CD4-positive, alpha-beta T cell treated with Interleukin-15 for 4 hours (primary cell): Measurements from ENCODE around the gene SOCS7.

Experiments used
- DNase-seq: peaks from one replicate; pipeline ENCODE4 v3.0.0-alpha.2; 2020; ENCODE audit warnings: low spot score

The SOCS7 gene

DNA sequence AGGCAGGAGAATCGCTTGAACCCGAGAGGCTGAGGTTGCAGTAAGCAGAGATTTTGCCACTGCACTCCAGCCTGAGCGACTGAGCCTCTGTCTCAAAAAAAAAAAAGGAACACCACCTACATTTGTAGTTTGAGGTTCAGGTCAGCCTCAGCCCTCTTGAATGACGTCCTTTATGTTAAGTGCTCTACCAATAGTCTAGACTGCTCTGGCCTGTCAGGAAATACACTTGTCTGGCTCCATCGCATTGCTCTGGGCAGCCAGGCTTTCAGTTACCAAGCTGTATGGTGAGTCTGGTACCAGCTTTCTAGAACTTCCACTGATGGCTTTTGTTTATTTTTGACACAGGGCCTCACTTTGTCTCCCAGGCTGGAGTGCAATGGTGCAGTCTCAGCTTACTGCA lies 11.4 kb downstream of the SOCS7 start:
- no peak for DNase-seq

DNA sequence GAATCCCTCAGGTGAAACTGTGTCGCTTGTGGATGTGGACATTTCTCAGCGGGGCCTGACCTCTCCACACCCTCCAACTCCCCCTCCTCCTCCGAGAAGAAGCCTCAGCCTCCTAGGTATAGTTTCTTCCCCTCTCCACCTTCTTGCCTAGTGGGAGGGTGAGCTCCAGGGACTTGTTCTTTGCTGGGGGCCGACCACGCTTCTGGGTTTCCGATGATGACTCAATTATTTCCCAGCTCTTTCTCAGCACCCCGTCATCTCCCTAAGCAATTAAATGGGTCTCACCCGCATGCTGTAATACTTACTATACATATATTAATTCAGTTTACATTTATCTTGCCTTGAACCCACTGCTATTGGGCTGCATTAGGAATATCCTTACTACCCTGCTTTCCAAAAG lies 13.1 kb downstream of the SOCS7 start:
- DNase-seq = no peak

DNA sequence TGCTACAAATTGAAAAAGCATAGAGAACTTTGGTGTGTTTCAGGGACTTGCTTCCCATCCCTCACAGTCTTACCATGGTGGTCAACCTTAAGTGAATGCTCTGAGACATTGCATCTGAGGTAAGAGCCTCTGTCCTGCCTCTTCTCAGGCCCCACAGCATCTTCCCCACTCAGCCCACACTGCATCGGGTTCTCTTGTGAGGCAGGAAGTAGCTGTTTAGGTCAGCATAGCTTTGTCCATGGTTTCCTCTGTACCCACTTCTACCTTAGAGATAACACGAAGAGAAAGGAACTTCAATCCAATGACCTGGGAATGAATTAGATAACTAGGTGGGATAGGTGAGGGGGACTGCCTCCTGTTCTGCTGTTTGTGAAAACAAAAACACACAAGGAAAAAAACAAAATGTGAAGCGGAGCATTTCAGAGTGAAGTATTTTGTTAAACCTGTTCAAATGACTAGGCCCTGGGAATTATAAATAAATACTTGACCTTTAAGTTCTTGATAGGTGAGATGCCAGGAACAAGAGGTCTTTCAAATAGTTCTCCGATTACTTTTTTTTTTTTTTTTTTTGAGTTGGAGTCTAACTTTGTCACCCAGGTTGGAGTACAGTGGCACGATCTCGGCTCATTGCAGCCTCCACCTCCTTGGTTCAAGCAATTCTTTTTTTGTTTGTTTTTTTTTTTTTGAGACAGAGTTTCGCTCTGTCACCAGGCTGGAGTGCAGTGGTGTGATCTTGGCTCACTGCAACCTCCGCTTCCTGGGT lies 17.7 kb downstream of the SOCS7 start:
- no peak for DNase-seq

DNA sequence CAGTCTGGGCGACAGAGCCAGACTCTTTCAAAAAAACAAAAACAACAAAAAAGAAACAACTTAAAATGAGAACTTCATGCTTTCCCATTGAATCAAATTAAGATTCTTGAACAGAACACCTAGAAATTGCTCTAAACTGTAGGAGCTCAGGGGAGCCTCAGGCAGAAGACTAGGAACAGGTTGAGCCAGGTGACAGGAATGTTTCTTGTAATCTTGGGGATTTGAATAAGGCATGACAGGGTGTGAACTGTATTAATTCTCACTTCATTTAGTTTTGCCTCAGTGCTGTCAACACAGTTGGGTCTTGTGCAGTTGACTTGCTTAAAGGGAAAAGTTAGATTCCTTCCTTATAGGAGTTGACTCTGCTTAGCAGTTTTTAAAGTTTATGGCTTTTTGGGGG lies 27.8 kb downstream of the SOCS7 start:
- no peak for DNase-seq

DNA sequence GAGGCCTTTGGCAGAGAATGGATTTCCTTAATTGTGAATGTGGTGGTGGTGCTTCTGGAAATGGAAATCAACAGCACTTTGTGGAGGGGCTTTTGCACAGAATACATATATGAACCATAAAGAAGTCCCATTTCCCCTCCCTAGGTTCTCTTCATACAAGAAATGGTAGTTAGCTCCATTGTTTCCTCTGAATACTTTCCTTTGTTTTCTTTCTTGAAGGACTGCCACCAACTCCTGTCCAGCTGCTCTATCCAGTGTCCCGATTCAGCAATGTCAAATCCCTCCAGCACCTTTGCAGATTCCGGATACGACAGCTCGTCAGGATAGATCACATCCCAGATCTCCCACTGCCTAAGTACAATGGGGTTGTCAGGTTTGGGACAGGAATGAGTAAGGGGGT lies 43.4 kb downstream of the SOCS7 start:
- DNase-seq = no peak

DNA sequence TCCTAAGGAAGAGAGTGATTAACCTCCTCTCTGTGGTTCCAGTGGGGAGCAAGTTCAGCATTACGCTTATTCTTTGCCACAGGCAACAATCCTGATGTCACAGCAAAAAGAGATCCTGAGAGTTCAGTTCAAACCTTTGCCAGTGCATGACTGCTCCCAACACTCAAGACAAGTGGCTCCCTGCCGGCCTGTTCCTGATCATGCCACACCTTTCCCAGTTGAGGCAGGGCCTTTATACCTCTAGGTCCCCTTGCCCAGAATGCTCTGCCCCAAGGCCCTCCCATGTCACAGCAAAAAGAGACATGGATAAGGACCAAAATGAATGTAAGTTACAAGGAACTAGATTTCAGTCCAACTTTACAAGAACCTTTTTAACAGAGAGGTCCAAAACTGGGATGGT lies 45.6 kb downstream of the SOCS7 start:
- DNase-seq = no peak

DNA sequence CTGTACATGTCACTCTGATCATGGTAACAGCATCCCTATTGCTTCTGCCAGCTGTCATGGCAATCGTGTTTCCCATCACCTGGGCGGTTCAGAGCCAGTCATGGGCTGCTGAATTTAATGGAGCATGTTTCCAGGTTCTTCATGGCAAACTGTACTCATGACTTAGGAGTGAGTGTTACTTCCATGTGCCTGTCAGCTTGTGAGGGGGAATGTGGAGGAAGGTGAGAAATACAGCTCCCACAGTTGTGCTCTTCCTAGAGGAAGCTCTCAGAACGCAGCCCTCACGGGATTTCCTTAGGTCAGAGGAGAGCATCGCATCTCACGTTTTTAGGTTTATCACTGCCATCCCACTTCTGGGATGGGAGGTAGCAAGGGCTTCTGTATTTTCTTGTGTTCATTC lies 48.6 kb downstream of the SOCS7 start:
- no peak for DNase-seq

DNA sequence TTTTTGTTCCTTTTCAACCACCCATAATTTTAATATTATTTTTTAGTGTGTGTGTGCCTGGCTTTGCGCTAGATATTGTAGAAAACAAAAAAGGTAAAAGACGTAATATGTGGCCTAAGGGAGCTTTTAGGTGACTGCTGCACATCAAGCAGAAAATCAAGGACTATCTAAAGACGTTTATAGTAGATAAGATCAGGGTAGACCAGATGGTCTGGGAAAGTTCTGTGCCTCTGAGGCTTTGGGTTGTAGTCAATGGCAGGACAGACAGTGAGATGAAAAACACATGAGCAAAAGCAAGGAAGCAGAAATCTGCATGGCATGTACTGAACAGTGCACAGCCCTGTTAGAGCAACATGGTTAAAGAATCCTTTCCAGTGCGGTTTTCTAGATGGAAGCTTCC lies 49.8 kb downstream of the SOCS7 start:
- DNase-seq = no peak

DNA sequence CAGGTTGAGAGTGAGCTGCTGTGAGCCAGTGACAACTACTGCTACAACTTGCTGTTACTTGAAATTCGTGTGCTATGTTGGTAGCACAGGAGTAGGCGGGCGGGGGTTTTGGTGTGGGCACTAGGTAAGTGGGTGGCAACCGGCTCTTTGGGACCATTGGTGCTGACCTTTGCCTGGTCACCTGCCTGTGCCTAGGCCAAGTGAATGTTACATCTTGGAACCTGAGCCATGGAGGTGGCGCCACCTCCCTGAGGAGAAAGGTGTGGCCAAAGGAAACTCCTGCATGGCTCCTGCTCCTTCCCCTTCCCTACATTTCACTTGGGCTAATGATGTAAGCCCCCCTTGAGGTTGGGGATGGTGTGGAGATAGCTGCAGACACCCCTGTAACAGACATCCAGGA lies 51.3 kb downstream of the SOCS7 start:
- no peak for DNase-seq

DNA sequence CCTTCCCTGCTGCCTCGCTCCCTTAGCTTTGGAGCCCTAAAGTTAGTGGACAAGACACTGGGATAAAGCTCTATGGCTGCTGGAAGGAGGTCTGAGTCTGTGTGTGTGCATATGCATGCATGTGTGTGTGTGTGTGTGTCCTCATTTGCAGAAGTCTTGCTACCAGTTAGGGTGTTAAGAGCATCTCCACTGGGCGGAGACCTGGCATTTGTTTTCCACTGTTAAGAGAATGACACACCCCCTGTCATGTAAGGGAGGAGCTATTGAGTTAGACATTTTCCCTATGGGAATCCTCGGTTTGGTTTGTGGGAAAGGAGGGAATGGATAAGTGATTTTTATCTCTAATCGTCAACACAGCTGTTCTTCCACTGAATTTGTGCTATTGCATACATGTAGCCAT lies 51.8 kb downstream of the SOCS7 start:
- no peak for DNase-seq

DNA sequence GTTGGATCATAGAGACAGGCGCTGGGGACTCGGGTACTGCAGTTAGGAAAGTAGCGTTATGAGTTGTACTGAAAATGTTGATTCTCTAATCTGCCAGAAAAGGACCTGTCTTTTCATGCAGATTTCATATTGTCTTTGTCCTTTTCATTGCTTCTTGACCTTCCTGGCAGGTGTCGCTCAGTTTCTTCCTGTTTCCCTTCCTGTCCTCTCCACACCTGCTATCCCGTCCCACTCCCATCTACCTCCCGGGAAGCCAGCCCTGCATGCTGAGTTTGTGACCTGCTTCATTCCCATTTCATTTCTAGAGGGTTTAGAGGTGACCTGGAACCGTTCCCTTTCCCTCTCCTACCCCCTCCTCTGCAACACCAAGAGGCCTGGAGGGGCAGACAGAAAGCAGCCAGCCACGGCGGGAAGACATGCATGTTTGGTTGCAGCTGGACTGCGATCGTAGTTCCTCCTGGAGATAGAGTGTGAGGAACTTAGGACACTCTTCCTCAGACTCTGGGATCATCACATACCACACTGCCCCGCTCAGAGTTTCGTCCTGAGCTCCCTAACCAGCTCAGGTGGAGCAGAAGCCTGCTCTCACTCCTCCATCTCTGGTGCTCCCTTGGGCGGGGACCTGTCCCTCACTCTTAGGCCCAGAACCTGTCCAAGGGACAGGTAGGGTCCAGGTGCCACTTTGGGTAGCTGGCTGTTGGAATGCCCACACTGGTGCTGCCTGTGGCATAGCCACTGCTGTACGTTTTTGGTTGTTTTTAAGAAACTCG lies 52.7 kb downstream of the SOCS7 start:
- DNase-seq = no peak

DNA sequence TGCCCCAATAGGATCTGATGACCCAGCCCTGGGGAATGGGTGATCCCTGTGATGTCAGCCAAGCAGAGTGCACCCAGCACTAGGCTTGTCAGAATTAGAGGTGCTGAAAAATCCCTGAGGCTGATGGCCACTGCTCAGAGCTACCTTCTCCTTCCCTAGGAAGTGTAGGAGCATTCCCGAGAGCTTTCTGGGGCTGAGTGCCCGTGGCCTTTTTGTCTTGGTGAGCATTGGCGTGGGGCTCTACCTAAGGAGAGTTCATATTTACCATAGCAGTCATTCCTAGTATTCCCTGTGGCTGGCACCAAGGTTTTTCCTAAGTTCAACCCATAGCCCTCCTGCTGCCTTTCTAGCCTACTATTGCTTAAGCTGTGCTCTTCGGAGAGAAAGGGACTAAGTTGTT lies 54.0 kb downstream of the SOCS7 start:
- DNase-seq = no peak

DNA sequence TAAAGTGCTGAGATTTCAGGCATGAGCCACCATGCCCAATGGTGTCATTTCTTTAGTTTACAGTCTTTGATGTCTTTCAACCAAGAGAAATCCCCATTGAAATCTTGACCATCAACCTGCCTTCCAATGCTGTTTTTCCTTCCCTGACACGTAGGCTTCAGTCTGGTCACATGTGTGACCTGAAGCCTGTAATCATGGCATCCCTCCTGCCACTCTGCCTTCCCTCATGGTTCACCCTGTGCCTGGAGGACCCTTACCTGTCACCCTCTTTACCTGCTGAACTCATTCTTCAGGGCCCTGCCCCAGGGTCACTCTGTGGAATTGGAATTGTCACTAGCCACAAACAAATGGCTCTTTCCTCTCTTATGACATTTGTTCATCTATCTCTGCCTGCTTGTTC lies 58.6 kb downstream of the SOCS7 start:
- DNase-seq = no peak

DNA sequence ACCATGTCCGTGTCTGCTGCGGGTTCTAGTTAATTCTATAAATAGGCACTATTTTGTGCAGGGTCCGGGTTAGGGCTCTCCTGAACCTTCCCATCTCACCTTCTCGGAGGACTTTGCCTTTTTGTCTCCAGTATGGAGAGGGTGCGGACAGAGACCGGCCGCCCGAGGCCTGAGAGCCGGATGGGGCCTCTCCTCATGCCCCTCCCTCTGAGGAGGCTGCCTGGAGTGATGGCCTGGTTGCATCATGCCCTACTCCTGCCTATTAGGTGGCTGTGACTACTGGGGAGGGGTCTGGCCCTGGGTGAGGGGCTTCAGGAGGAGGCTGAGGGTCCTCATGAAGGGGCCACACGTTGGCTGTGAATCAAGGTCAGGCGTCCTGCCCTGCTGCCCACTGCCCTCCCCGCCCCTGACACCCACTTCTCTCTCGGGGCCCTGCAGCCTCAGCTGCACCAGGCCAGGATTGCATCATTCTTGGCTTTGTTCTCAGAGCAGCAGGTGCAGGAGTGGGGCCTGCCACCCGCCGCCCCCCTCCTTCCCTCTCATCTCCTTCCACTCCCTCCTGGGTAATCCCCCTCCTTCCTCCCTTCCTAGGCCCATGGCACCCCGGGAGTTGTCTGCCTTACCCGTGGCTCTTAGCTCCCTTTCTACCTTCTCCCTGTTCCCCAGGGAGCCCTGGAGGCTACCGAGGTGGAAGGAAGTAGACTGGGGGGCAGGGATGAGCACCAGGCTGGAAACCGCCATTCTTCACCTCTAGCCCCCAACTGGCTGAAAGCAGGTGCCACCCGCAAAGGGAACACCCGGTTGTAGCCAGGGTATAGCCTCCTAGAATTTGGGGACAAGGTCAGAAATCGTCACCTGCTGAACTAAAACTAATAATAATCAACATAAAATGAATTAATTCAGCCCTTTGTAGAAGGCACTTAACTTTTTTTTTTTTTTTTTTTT lies 63.9 kb downstream of the SOCS7 start:
- DNase-seq = no peak

DNA sequence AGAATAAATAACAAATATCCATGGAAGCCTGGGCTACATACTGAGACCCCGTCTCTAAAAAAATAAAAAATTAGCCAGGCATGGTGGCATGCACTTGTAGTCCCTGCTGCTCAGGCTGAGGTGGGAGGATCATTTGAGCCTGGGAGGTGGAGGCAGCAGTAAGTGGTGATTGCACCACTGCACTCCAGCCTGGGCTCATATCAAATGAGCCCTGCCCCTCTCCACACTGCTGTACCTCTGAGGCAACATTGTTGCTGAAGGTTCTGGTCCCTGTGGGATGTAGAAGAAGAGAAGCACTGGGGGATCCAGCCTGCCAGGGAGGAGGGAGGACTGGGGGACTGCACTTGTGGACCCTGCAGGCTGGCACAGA lies 65.2 kb downstream of the SOCS7 start:
- DNase-seq = no peak

DNA sequence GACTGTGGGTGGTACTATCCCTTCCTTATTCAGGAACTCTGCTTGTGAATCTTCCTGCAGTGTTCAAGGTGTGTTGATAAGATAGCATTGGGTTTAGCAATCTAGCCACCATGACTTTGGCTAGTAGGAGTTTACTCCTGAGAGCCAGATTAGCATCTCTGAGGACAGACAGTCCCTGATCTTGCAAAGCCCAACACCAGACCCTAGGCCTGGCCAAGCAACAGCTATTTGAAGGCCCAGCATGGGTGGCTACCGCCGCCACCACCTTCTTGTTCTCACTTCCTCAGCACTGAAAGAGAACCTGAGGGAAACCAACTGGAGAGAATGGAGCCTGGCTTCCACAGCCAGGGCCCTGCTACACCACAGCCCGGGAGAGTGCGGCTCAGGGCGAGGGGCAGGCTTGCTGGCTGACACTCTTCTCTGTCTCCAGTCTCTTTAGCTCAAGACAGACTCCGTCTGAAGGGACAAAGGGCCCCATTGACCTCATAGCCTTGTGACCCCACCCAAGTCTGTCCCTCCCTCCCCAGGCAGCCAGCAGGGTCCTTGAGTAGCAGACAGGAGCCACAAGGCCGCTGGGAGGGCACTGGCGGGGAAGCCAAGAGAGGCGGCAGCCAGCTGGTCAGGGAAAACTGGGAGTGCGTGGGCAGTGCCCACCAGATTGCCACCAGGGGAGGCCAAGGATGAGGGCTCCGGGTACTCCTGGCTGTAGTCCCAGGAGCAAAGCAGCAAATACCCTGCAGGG lies 65.7 kb downstream of the SOCS7 start:
- DNase-seq = no peak

DNA sequence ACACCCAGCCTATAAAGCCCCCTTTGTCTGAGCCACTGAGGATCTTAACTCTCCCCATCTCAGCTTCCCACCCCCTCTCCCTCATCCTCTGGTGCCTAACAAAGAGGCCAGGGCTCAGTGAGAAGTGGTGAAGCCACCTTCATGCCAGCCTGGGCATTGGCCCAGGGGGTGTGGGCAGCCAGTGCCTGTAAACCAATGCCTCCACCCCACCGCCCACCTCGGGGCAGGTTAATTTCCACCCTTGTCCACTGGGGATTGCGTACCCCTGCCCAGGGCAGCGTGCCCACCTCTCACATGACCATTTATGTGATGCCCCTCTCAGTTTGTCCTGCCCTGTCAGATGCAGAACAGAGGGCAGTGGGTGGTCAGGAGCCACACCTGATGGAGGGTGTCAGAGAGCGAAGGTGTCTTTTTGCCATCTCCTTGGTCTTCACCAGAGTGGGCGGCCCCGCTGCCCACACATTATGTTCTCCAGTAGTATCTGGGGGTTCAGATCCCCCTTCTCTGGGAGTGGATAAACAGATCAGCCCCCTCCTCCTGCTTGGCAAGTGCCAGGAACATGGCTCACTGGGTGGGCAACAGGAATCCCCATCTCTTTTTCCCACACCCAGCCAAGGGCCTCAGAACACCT lies 66.5 kb downstream of the SOCS7 start:
- DNase-seq = no peak

DNA sequence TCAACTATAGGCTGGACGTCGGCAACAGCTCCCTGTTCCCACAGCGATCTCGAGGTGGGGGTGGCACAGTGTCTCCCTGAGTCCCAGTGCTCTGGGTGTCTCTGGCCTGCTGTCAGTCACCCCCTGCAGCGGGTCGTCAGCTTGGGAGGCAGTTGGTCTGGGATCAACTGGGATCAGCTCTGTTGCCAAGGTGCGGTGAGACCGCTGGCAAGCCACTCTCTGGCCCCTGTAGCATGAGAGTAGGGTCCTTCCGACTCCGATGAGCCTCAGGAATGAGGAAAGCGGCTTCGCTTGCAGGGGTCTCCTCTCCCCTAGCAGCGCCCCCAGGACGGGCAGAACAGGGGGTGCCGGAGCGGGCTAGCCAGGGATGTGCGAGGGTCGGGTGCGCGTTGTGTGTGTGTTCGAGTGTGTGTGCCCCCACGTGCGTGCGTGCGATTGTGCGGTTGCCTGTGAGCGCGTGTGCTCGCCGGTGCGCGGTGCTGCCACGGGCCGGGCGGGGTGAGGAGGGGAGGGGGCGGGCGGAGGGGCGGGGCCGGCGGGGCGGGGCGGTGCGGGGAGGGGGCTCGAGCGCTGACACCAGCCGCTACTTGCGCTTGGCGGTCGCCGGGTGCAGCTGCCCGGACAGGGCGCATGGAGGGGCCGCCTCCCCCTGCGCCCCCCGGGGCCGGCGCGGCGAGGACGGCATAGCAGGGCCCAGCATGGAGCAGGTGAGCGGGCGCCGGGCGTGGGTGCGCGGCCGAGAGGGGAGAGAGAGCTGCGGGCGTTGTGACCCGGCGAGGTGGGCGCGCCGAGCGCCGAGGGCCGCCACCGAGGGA lies 67.3 kb downstream of the SOCS7 start:
- DNase-seq = no peak

DNA sequence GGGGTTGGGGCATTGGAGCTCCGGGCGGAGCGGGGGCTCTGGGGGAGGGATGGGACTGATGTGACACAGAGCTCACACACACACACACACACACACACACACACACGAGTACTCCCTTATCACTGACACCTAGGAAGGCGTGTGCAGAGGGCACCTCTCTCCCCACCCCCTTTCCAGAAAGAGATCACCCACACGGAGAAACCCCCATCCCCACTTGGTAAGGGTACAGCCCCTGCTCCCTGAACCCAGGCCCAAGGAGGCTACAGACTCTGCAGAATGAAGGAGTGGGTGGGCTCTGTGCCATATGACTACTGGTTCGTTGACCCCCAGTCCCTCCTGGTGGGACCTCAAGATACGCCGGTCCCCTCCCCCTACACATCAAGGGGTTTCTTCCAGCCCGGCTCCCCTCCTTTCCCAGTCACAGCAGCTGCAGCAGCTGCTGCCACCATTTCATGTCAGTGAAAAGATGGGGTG lies 67.9 kb downstream of the SOCS7 start:
- DNase-seq = no peak

DNA sequence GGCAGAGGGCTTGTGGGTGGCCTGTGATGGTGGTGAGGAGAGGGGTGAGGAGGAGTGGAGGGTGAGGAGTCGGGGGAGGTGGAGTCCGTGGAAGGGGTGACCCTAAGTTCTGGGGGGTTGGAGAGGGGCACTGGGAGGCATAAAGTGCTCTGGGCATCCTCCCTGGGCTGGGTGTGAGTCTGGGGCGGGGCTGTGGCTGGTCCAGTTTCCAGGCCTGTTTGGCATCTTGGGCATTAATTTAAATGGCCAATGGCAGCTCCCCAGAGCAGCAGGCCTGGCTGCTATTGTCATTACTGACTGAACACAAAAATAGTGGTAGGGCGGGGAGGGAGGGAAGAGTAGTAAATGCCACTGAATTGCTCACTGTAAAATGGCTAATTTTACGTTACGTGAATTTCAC lies 68.9 kb downstream of the SOCS7 start:
- DNase-seq = no peak
